Measurements from ENCODE around the gene PLA2G6.

The PLA2G6 gene

DNA sequence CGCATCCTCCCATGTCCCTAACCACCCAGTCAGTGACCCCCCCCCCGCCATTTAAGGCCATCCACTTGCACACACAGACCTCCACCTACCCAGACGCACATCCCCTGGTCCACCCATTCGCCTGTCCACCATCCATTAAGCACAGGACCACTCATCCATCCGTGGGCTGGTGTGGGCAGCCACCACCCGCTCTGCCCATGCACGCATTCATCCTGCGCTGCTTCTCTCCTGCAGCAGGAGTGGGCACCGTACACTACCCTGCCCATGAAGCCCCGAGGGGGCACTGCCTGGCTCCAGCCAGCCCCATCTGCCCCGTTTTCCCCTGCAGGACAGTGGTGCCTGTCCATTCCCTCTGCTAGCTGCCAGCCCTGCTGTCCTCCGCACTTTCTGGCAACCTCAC is 93.8 kb downstream of the PLA2G6 start:
- no peak overlapping the region for H3K9ac ChIP-seq (ENCODE audit: low read length)
- peaks cover 4% of the 10 kb centered on the region for H3K4me1 ChIP-seq (ENCODE audit: control insufficient read depth, low read depth, low read length)
- no peak overlapping the region for H3K4me3 ChIP-seq (ENCODE audit: low read length)
- H3K27ac ChIP-seq (ENCODE audit: low read length): no peak overlapping the region
- no peaks in the 10 kb centered on the region for H3K27me3 ChIP-seq (ENCODE audit: control insufficient read depth, insufficient read depth, low read length)
- no peaks in the 10 kb centered on the region for H3K36me3 ChIP-seq (ENCODE audit: control insufficient read depth, low read depth, low read length)
- no peaks in the 10 kb centered on the region for H3K9me3 ChIP-seq (ENCODE audit: control insufficient read depth, low read depth, low read length)

DNA sequence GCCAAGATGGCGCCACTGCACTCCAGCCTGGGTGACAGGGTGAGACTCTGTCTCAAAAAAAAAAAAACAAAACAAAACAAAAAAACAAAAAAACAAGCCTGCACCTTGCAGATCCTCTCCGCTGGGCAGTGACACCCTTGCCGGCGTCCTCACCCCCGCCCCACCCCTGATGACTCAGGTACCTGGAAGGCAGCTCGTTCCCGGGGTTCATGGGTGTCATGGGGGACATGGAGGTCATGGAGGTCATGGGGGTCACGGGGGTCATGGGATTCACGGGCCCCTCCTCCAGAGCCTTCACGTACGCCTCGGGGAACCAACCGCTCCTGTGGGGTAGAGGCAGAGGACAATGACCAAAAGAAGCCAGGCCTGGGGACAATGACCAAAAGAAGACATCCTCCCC is 94.7 kb downstream of the PLA2G6 start:
- Histone ChIP-seq H3K4me3 (ENCODE audit: low read length) (no peak overlapping the region), H3K36me3 (ENCODE audit: control insufficient read depth, low read depth, low read length) (no peaks in the 10 kb centered on the region), H3K9me3 (ENCODE audit: control insufficient read depth, low read depth, low read length) (no peaks in the 10 kb centered on the region), H3K27me3 (ENCODE audit: control insufficient read depth, insufficient read depth, low read length) (peaks cover 5% of the 10 kb centered on the region), H3K9ac (ENCODE audit: low read length) (no peak overlapping the region), H3K4me1 (ENCODE audit: control insufficient read depth, low read depth, low read length) (peaks cover 4% of the 10 kb centered on the region), H3K27ac (ENCODE audit: low read length) (no peak overlapping the region)

DNA sequence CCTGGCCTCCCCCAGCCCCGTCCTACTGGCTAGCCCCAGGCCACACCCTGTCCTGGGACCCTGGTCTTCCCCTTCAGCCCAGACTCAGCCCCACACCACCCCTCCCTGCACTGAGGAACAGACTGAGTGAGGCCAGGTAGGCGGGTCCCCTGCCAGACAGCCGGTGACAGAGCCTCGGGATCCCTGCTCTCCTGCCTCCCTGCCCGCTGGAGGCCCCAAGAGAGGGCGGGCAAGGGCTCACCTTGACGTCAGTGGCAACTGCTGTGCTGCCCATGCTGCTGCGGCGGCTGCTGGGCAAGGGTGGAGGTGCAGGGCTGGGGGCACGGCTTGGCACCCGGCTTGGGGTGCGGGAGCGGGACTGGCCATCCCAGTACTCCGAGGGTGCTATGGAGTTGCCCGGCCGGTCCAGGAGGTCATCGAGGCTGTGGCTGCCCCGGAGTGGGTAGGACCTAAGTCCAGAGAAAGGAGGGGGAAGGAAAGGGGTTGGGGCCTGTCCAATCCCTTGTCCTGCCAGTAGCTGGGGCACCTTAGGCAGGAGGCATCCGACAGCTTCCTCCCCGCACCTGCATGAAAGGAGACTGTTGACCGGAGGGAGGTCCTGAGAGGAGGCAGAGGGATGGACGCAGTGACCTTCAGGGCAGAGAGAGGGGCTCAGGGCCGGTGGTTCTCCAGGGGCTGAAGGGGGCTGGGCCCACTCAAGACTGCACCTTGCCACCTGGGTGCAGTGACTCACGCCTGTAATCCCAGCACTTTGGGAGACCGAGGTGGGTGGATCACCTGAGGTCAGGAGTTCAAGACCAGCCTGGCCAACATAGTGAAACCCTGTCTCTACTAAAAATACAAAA is 95.4 kb downstream of the PLA2G6 start:
- no peak overlapping the region for H3K9ac ChIP-seq (ENCODE audit: low read length)
- peaks cover 4% of the 10 kb centered on the region for H3K4me1 ChIP-seq (ENCODE audit: control insufficient read depth, low read depth, low read length)
- peaks cover 10% of the 10 kb centered on the region for H3K27me3 ChIP-seq (ENCODE audit: control insufficient read depth, insufficient read depth, low read length)
- H3K27ac ChIP-seq (ENCODE audit: low read length): no peak overlapping the region
- H3K36me3 ChIP-seq (ENCODE audit: control insufficient read depth, low read depth, low read length): no peaks in the 10 kb centered on the region
- H3K4me3 ChIP-seq (ENCODE audit: low read length): no peak overlapping the region
- H3K9me3 ChIP-seq (ENCODE audit: control insufficient read depth, low read depth, low read length): no peaks in the 10 kb centered on the region

DNA sequence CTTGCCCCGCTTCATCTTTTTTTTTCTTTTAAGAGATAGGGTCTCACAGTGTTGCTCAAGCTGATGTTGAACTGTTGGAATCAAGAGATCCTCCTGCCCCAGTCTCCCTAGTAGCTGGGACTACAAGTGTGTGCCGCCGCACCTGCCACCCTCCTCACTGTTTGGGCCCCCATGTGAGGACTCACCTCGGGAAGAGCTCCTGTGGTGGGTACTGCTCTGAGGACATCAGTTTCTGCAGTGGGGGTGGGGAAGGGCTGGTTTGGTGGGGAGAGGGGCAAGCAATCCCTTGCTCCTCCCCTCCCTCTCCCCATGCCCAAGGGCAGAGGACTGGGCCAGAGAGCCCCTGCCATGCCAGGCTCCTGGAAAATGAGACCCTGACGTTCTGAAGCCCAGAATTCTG is 96.1 kb downstream of the PLA2G6 start:
- peaks cover 4% of the 10 kb centered on the region for H3K4me1 ChIP-seq (ENCODE audit: control insufficient read depth, low read depth, low read length)

DNA sequence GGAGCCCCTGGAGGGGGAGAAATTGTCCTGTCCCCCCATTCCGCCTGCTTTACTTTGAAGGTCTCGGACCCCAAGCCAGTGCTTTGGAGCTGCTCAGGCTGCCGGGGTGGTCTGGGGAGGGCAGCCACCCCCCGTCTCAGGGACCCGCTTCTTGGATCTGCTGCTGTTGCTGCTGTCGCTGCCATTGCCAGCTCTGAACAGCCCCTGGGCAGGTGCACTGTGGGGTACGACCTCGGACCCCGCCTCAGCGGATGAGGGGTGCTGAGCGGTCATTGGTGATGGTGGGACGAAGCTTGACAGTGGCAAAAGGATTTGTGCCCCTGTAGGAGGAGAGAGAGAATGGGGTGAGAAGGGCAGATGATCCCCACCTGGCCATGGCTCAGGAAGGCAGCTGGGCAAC is 96.6 kb downstream of the PLA2G6 start:
- Histone ChIP-seq H3K4me3 (ENCODE audit: low read length) (no peak overlapping the region), H3K27ac (ENCODE audit: low read length) (no peak overlapping the region), H3K36me3 (ENCODE audit: control insufficient read depth, low read depth, low read length) (no peaks in the 10 kb centered on the region), H3K27me3 (ENCODE audit: control insufficient read depth, insufficient read depth, low read length) (peaks cover 22% of the 10 kb centered on the region), H3K4me1 (ENCODE audit: control insufficient read depth, low read depth, low read length) (peaks cover 4% of the 10 kb centered on the region), H3K9ac (ENCODE audit: low read length) (no peak overlapping the region), H3K9me3 (ENCODE audit: control insufficient read depth, low read depth, low read length) (no peaks in the 10 kb centered on the region)

More for the DNA sequence above, 96.1 kb downstream of the PLA2G6 start:
- Histone ChIP-seq H3K9me3 (ENCODE audit: control insufficient read depth, low read depth, low read length) (no peaks in the 10 kb centered on the region), H3K9ac (ENCODE audit: low read length) (no peak overlapping the region), H3K27ac (ENCODE audit: low read length) (no peak overlapping the region), H3K36me3 (ENCODE audit: control insufficient read depth, low read depth, low read length) (no peaks in the 10 kb centered on the region), H3K4me3 (ENCODE audit: low read length) (no peak overlapping the region), H3K27me3 (ENCODE audit: control insufficient read depth, insufficient read depth, low read length) (peaks cover 17% of the 10 kb centered on the region)

DNA sequence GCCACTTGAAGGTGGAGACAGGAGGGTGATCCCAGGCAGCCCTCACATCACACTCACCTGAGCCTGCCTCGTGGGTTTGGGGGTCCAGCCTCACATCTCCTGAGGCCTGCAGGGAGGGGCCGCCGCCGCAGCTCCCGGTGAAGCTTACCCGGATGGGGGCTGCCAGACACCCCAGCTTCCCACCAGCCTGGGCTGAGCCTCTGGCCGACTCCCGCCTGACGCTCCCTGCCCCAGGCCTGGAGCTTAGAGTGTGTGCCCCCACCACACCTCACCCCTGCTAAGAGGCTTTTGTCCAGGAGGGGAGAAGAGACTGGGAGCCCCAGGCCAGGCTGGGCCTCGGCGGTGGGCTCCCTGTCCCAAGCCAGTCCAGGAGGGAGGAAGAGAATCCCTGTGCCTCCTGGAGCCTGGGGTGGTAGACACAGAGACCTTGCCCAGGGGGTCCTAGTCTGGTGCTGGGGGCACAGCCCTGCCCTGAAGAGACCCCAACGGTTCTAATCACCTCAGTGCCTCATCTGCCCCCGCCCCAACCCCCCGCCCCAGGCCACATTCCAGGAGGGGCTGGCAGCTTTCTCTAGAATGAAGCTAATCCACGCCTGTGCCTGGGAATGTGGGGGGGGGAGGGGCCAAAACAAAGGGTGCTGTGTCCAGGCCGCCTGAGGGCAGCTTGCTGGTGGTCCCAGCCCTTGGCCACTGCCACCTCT is 97.5 kb downstream of the PLA2G6 start, which contains the start of gene SLC16A8:
Gene SLC16A8 (minus strand): TSS at position 254 of the 701 bp plus-strand sequence. CDS start 1,311 bp downstream, outside the sequence.
- peaks cover 27% of the 10 kb centered on the region for H3K27me3 ChIP-seq (ENCODE audit: control insufficient read depth, insufficient read depth, low read length)
- H3K4me1 ChIP-seq (ENCODE audit: control insufficient read depth, low read depth, low read length): peaks cover 4% of the 10 kb centered on the region
- no peak within 1 kb of the TSS for H3K9ac ChIP-seq (ENCODE audit: low read length)
- H3K9me3 ChIP-seq (ENCODE audit: control insufficient read depth, low read depth, low read length): no peaks in the 10 kb centered on the region
- no peaks in the 10 kb centered on the region for H3K36me3 ChIP-seq (ENCODE audit: control insufficient read depth, low read depth, low read length)
- H3K27ac ChIP-seq (ENCODE audit: low read length): no peak within 1 kb of the TSS
- no peak within 1 kb of the TSS for H3K4me3 ChIP-seq (ENCODE audit: low read length)

DNA sequence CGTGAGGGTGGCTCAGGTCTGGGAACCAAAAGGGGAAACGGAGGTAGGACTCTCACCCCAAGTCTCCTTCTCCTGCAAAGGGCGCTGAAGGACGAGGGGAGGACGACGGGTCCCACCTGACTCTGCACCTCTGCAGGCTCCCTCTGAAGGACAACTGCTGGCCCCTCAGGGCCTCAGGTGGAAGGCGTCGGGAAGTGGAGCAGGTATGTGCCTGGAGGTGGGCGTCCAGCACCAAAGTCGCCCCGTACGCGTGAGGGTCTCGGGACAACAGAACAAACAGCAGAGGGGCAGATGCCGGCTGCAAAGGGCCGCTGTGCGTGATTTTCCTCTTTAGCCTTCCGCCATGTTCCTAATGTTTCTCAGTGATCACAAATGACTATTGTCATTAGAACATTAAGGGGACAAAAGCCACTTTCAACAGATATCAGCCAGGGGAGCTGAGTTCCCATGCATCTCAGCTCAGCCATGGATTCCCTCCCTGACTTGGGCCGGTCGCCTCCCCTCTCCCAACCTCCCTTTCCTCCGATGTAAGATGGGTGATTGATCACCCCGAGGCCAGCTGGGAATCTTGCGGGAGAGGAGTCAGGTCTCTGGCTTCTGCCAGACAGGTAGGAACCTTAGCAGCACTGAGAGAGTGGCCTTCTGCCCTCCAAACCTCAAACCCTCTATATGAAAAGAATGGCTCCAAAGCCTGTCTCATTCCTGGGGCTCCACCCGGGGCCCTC is 98.5 kb downstream of the PLA2G6 start:
- H3K9ac ChIP-seq (ENCODE audit: low read length): no peak overlapping the region
- H3K36me3 ChIP-seq (ENCODE audit: control insufficient read depth, low read depth, low read length): no peaks in the 10 kb centered on the region
- no peaks in the 10 kb centered on the region for H3K9me3 ChIP-seq (ENCODE audit: control insufficient read depth, low read depth, low read length)
- H3K27ac ChIP-seq (ENCODE audit: low read length): no peak overlapping the region
- peaks cover 4% of the 10 kb centered on the region for H3K4me1 ChIP-seq (ENCODE audit: control insufficient read depth, low read depth, low read length)
- H3K4me3 ChIP-seq (ENCODE audit: low read length): no peak overlapping the region
- H3K27me3 ChIP-seq (ENCODE audit: control insufficient read depth, insufficient read depth, low read length): peaks cover 27% of the 10 kb centered on the region

DNA sequence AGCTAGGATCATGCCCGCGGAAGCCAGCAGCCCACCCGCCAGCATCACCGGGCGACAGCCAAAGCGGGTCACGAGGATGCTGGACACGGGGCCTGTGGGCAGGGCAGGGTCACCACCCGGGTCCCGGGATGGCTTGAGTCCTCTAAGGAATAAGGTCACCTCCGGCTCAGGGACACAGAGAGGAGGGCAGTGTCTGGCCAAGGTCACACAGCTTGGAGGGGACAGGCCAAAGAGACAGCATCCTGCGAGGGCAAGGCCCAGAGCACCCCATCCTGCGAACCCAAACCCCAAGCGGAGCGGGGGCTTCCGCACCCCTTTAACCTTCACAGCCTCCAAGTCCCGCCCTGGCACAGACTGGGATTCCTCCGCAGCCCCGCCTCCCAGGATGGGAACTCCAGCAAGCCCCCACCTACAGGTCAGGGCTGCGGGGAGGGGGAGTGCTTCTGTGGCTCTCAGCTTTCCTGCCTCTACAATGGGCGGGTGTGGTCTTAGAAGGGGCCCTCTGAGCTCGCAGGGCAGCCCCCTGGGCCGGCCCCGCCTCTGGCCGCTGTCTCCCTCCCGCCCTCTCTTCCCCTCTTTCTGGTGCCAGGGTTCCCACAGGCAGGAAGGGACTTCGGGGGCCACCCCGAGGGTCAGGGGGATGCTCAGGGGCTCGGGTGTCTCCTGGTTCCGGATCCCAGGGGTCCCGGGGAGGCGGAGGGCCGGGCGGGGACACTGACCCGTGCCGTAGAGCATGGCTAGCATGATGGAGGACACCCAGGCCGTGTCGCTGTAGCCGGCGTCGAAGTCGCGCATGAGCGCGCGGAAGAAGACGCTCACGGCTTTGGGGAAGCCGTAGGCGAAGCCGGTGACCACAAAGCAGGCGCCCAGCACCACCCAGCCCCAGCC is 99.4 kb downstream of the PLA2G6 start:
- Histone ChIP-seq H3K4me3 (ENCODE audit: low read length) (no peak overlapping the region), H3K27ac (ENCODE audit: low read length) (no peak overlapping the region)

DNA sequence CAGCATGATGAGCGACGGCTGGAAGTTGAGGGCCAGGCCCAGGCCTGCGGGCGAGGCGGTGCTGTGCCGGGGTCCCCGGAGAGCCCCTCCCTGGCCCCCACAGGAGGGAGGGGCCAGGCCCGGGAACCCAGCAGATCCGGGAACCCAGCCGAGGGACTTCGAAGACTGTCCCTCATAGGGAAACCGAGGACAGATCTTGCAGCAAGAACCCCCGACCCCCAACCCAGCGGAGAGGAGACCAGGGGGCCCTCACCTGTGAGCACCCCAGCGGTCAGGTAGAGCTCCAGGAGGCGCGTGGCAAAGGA is 100.0 kb downstream of the PLA2G6 start:
- no peaks in the 10 kb centered on the region for H3K9me3 ChIP-seq (ENCODE audit: control insufficient read depth, low read depth, low read length)
- H3K4me1 ChIP-seq (ENCODE audit: control insufficient read depth, low read depth, low read length): peaks cover 4% of the 10 kb centered on the region
- no peak overlapping the region for H3K27ac ChIP-seq (ENCODE audit: low read length)
- H3K4me3 ChIP-seq (ENCODE audit: low read length): no peak overlapping the region
- H3K27me3 ChIP-seq (ENCODE audit: control insufficient read depth, insufficient read depth, low read length): peaks cover 27% of the 10 kb centered on the region
- no peak overlapping the region for H3K9ac ChIP-seq (ENCODE audit: low read length)
- H3K36me3 ChIP-seq (ENCODE audit: control insufficient read depth, low read depth, low read length): no peaks in the 10 kb centered on the region

More for the DNA sequence above, 99.4 kb downstream of the PLA2G6 start:
- Histone ChIP-seq H3K9me3 (ENCODE audit: control insufficient read depth, low read depth, low read length) (no peaks in the 10 kb centered on the region), H3K9ac (ENCODE audit: low read length) (no peak overlapping the region), H3K4me1 (ENCODE audit: control insufficient read depth, low read depth, low read length) (peaks cover 4% of the 10 kb centered on the region), H3K27me3 (ENCODE audit: control insufficient read depth, insufficient read depth, low read length) (peaks cover 27% of the 10 kb centered on the region), H3K36me3 (ENCODE audit: control insufficient read depth, low read depth, low read length) (no peaks in the 10 kb centered on the region)

DNA sequence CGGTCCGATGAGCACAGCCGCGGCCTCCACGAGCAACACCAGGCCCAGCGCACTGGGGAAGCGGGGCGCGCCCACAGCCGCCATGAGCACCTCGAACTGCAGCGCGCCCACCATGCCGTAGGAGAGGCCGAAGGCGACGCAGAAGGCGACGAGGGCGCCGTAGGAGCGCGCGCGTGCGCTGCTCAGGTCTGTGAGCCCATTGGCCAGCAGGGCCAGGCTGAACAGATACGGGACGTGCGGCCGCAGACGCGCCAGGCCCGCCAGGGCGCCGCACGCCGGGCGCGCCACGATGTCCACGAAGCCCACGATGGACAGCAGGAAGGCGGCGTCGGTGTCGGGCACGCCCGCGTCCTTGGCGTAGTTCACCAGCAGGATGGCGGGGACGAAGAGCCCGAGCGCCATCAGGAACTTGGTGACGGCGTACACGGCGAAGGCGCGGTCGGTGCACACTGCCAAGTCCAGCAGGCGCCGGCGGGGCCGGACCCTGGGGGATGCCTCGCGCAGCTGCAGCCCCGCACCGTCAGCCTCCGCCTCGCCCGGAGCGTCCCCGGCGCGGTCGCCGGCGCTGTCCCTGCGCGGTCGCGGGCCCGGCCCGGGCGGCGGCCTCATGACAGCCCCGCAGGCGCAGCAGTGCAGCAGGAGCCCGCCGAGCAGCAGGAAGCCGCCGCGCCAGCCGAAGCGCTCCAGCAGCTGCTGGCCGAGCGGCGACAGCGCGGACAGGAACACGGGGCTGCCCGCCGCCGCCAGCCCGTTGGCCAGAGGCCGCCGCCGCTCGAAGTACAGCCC is 100.6 kb downstream of the PLA2G6 start:
- H3K36me3 ChIP-seq (ENCODE audit: control insufficient read depth, low read depth, low read length): no peaks in the 10 kb centered on the region
- peaks cover 27% of the 10 kb centered on the region for H3K27me3 ChIP-seq (ENCODE audit: control insufficient read depth, insufficient read depth, low read length)
- no peak overlapping the region for H3K27ac ChIP-seq (ENCODE audit: low read length)
- peaks cover 4% of the 10 kb centered on the region for H3K4me1 ChIP-seq (ENCODE audit: control insufficient read depth, low read depth, low read length)
- H3K9ac ChIP-seq (ENCODE audit: low read length): no peak overlapping the region
- H3K4me3 ChIP-seq (ENCODE audit: low read length): no peak overlapping the region
- H3K9me3 ChIP-seq (ENCODE audit: control insufficient read depth, low read depth, low read length): no peaks in the 10 kb centered on the region
